HCT116 (cell line): ENCODE results near the gene RAPGEF6. TPM values are rescaled to one million over a fixed set of nuclear protein-coding genes. Genes with fewer than 3 reads are reported as not detected.
A peak's percentile ranks its signal among the peaks of the same experiment; 100 is the strongest.

Experiments used
- ATAC-seq: fragments of 200-7000 bp; cut with Tn5 transposase; 2 replicates; pipeline ENCODE4 v1.9.1; 2020; ENCODE audit warnings: mild to moderate bottlenecking, moderate library complexity
- BruUV-seq: library from RNA; stranded (reverse); fragments of 400-500 nt; replicated peaks from 2 replicates; lab custom pipeline; 2021; lab: Mats Ljungman, UMichigan
- CTCF ChIA-PET: fragments of 300-600 bp; sonication (Branson Sonifier 250); formaldehyde crosslinking; loops from one replicate; lab custom pipeline; 2021; ENCODE audit warnings: antibody characterized with exemption; lab: Charles Lee
- POLR2A ChIA-PET: fragments of 300-600, 350-600 bp; sonication (Branson Sonifier 250); formaldehyde crosslinking; loops from one replicate; lab custom pipeline; 2021; ENCODE audit warnings: antibody characterized with exemption; lab: Charles Lee
- RAD21 ChIA-PET, 2 experiments: fragments of 300-600 bp; sonication (Branson Sonifier 250); formaldehyde crosslinking; loops; one replicate each; lab custom pipeline; 2023; ENCODE audit warnings: low total read pairs in 2 of 2; ENCODE audit not compliant: uncharacterized antibody in 2 of 2, unreplicated experiment in 2 of 2, low non-redundant PET in 1 of 2; lab: Charles Lee
- DNase-seq: peaks from one replicate; pipeline ENCODE4 v3.0.0-alpha.2; 2010; ENCODE audit warnings: low read depth, low spot score
- H2AFZ ChIP-seq: fragments of 200-600 bp; shearing (Covaris generic), sonication (generic); 2 replicates; pipeline ENCODE4 v1.6.1; 2017; ENCODE audit warnings: low read depth, mixed run types, mixed read lengths, antibody characterized with exemption, low read length; ENCODE audit not compliant: poor library complexity, severe bottlenecking
- H3K27ac ChIP-seq: 2 replicates; pipeline ENCODE4 v1.5.1; 2012; ENCODE audit warnings: low read depth, low read length
- H3K27me3 ChIP-seq: fragments of 200-600 bp; sonication (generic); 2 replicates; pipeline ENCODE4 v1.6.1; 2016; ENCODE audit warnings: mixed run types, low read length, mixed read lengths; ENCODE audit not compliant: insufficient read depth
- H3K36me3 ChIP-seq, 2 experiments: fragments of 200-500 bp in 1 of 2; fragments of 200-600 bp in 1 of 2; sonication (Bioruptor generic) in 1 of 2; sonication (generic) in 1 of 2; 2 replicates each; pipeline versions ENCODE4 v1.5.1 to v1.6.1; 2014 to 2016; ENCODE audit warnings: low read length in 2 of 2, inconsistent platforms in 1 of 2, mixed read lengths in 1 of 2, mixed run types in 1 of 2; ENCODE audit not compliant: insufficient read depth in 2 of 2, control insufficient read depth in 1 of 2
- H3K4me1 ChIP-seq, 2 experiments: fragments of 200-600 bp in 1 of 2; sonication (generic) in 1 of 2; 2 replicates each; pipeline versions ENCODE4 v1.5.1 to v1.6.1; 2012 to 2017; ENCODE audit warnings: low read length in 2 of 2, inconsistent platforms in 1 of 2, mild to moderate bottlenecking in 1 of 2, mixed read lengths in 1 of 2, mixed run types in 1 of 2, moderate library complexity in 1 of 2; ENCODE audit not compliant: insufficient read depth in 2 of 2, control insufficient read depth in 1 of 2
- H3K4me2 ChIP-seq: fragments of 200-600 bp; sonication (generic); 2 replicates; pipeline ENCODE4 v1.6.1; 2017; ENCODE audit warnings: mixed run types, low read length, mixed read lengths
- H3K4me3 ChIP-seq, 2 experiments: fragments of 200-600 bp in 1 of 2; sonication (generic) in 1 of 2; replicated peaks in 1 of 2; 2 replicates each; pipeline ENCODE4 v1.5.1; 2011 to 2016; ENCODE audit warnings: low read length in 2 of 2, control low read depth in 1 of 2, low read depth in 1 of 2, mild to moderate bottlenecking in 1 of 2, mixed read lengths in 1 of 2, mixed run types in 1 of 2
- H3K79me2 ChIP-seq: fragments of 200-600 bp; sonication (generic); 2 replicates; pipeline ENCODE4 v1.6.1; 2017; ENCODE audit warnings: mild to moderate bottlenecking, mixed run types, low read length, moderate library complexity, mixed read lengths; ENCODE audit not compliant: insufficient read depth
- H3K9ac ChIP-seq: fragments of 200-600 bp; sonication (generic); 2 replicates; pipeline ENCODE4 v1.6.1; 2016; ENCODE audit warnings: low read length, mixed read lengths
- H3K9me2 ChIP-seq: fragments of 200-600 bp; sonication (generic), shearing (Covaris generic); 2 replicates; pipeline ENCODE4 v1.6.1; 2017; ENCODE audit warnings: mixed run types, mild to moderate bottlenecking, moderate library complexity; ENCODE audit not compliant: insufficient read depth
- H3K9me3 ChIP-seq, 2 experiments: fragments of 200-500 bp in 1 of 2; fragments of 200-600 bp in 1 of 2; sonication (Bioruptor generic) in 1 of 2; sonication (generic) in 1 of 2; 2 replicates each; pipeline ENCODE4 v1.6.1; 2014 to 2017; ENCODE audit warnings: low read length in 2 of 2, mixed read lengths in 2 of 2, inconsistent platforms in 1 of 2, low read depth in 1 of 2, mild to moderate bottlenecking in 1 of 2, mixed run types in 1 of 2, moderate library complexity in 1 of 2; ENCODE audit not compliant: control insufficient read depth in 1 of 2, insufficient read depth in 1 of 2
- H4K20me1 ChIP-seq: fragments of 200-600 bp; sonication (generic), shearing (Covaris generic); 2 replicates; pipeline ENCODE4 v1.6.1; 2017; ENCODE audit warnings: mixed run types, mild to moderate bottlenecking, moderate library complexity; ENCODE audit not compliant: insufficient read depth
- EGR1 ChIP-seq: IDR thresholded peaks from 2 replicates; pipeline ENCODE4 v1.6.1; 2012; ENCODE audit warnings: low read depth
- EZH2phosphoT487 ChIP-seq: fragments of 200-600 bp; IDR thresholded peaks from 2 replicates; pipeline ENCODE4 v1.6.1; 2018; ENCODE audit warnings: antibody characterized with exemption, borderline replicate concordance
- POLR2A ChIP-seq: IDR thresholded peaks from 2 replicates; pipeline ENCODE4 v1.7.0; 2011; ENCODE audit warnings: borderline replicate concordance; ENCODE audit not compliant: insufficient read depth, insufficient read length; ENCODE audit errors: extremely low read depth
- RAD21 ChIP-seq: IDR thresholded peaks from 2 replicates; pipeline ENCODE4 v1.6.1; 2012; ENCODE audit warnings: low read depth, mild to moderate bottlenecking
- REST ChIP-seq: IDR thresholded peaks from 2 replicates; pipeline ENCODE4 v1.6.1; 2012; ENCODE audit warnings: low read depth
- SRF ChIP-seq: IDR thresholded peaks from 2 replicates; pipeline ENCODE4 v1.6.1; 2012; ENCODE audit warnings: low read depth
- TCF7L2 ChIP-seq: IDR thresholded peaks from 2 replicates; pipeline ENCODE4 v1.7.0; 2011; ENCODE audit warnings: borderline replicate concordance, inconsistent platforms; ENCODE audit not compliant: insufficient read depth, insufficient read length; ENCODE audit errors: extremely low read depth
- YY1 ChIP-seq: IDR thresholded peaks from 2 replicates; pipeline ENCODE4 v1.6.1; 2011; ENCODE audit warnings: low read length, low read depth, moderate library complexity, mild to moderate bottlenecking; ENCODE audit not compliant: insufficient replicate concordance; ENCODE audit errors: extremely low read depth
- intact Hi-C: fragments of 100-400 bp; cut with micrococcal nuclease; formaldehyde crosslinking; loops from 2 replicates; pipeline ENCODE4 v1.10.0; 2022
- total RNA-seq: library from RNA; stranded (reverse); gene quantifications from one replicate; pipeline ENCODE4 v1.2.1, GENCODE V29; 2021; ENCODE audit not compliant: unreplicated experiment

RAPGEF6 gene
- total RNA-seq, 1 experiment from 2014 or later: 18.4 TPM

- TF ChIP-seq REST: no peak
- no peak for TF ChIP-seq EGR1
- no peak for TF ChIP-seq TCF7L2
- no peak for TF ChIP-seq RAD21
- no peak for TF ChIP-seq EZH2phosphoT487
- TF ChIP-seq SRF: no peak
- TF ChIP-seq POLR2A: no peak
- TF ChIP-seq YY1: no peak
- RAD21 ChIA-PET: no interaction called here
- POLR2A ChIA-PET: no interaction called here
These were observed 398 bp downstream of the RAPGEF6 start for GRCh38 chr5:131634666-131634995.

More at GRCh38 chr5:131634666-131634995, 398 bp downstream of the RAPGEF6 start:
- Histone ChIP-seq H3K9me3 (no peaks in the 10 kb centered on the region), H3K4me3 (peak overlapping the region; percentile 85 to 88), H3K4me1 (peaks cover 5 to 34% of the 10 kb centered on the region in 2 experiments; a peak in 3 of 4 replicates), H3K27ac (peak overlapping the region; percentile 88), H3K36me3 (no peaks in the 10 kb centered on the region), H2AFZ (no peak overlapping the region), H3K4me2 (peak overlapping the region; percentile 77), H3K9ac (peak overlapping the region; percentile 83), H4K20me1 (no peaks in the 10 kb centered on the region), H3K27me3 (no peaks in the 10 kb centered on the region), H3K9me2 (no peaks in the 10 kb centered on the region), H3K79me2 (peaks cover 53% of the 10 kb centered on the region)
- ATAC-seq (peak; percentile 50), DNase-seq (peak; percentile 27)
- CTCF ChIA-PET: no interaction called here
- TSS peak; percentile 65 for BruUV-seq
- intact Hi-C loops: loop anchor here (2.0 kb wide), 1 partner anchor 162 kb away; the partner anchor contains the start of gene FNIP1
